ENCODE data around the gene INSIG1. TPM values are rescaled to one million over a fixed set of nuclear protein-coding genes. Genes with fewer than 3 reads are reported as not detected.

The INSIG1 gene
- total RNA-seq: 80.9 and 81.5 TPM in 2 replicates
- long read RNA-seq, transcript INSIG1-201 (6 exons, 3,010 nt): major isoform, 19 of 58 reads
- long read RNA-seq, partial matches to known transcripts: 15 of 58 reads
- long read RNA-seq, other reads (novel, unspliced or antisense): 23 of 58 reads

- DNase-seq (ENCODE audit: low read depth, low spot score): peak; percentile 84
- H3K4me3 Mint-ChIP-seq: peak within 1 kb of the TSS; percentile 95
- peaks cover 19% of the 10 kb centered on the region for H3K36me3 Mint-ChIP-seq (ENCODE audit: low read depth)
- H3K27ac Mint-ChIP-seq (ENCODE audit: unreplicated experiment): peak within 1 kb of the TSS; percentile 96
- TF ChIP-seq CTCF (conservative IDR thresholded peaks at IDR 0.05): peak; percentile 3
- H3K4me1 Mint-ChIP-seq: peaks cover 36% of the 10 kb centered on the region
- H3K27me3 Mint-ChIP-seq (ENCODE audit: low read depth): no peaks in the 10 kb centered on the region
- peaks cover 9% of the 10 kb centered on the region for H3K9me3 Mint-ChIP-seq
Measured at GRCh38 chr7:155297517-155298287, at the start of gene INSIG1. Gene INSIG1, plus strand, starts transcription at chr7:155297878. Its CDS starts 408 bp downstream, at chr7:155298286.

- Mint-ChIP-seq H3K27me3 (ENCODE audit: low read depth) (no peaks in the 10 kb centered on the region), H3K36me3 (ENCODE audit: low read depth) (no peaks in the 10 kb centered on the region), H3K27ac (ENCODE audit: unreplicated experiment) (no peak overlapping the region), H3K4me3 (no peak overlapping the region), H3K9me3 (no peaks in the 10 kb centered on the region), H3K4me1 (no peaks in the 10 kb centered on the region)
- DNase-seq (ENCODE audit: low read depth, low spot score): no peak
- TF ChIP-seq CTCF (conservative IDR thresholded peaks at IDR 0.05): no peak
Measured at GRCh38 chr7:155248366-155248756, 49.3 kb upstream of the INSIG1 start.

GRCh38 chr7:155251831-155252230 lies 45.8 kb upstream of the INSIG1 start:
- no peak for DNase-seq (ENCODE audit: low read depth, low spot score)
- Mint-ChIP-seq H3K27me3 (ENCODE audit: low read depth) (no peaks in the 10 kb centered on the region), H3K4me3 (no peak overlapping the region), H3K27ac (ENCODE audit: unreplicated experiment) (no peak overlapping the region), H3K4me1 (peaks cover 3% of the 10 kb centered on the region), H3K36me3 (ENCODE audit: low read depth) (no peaks in the 10 kb centered on the region), H3K9me3 (peaks cover 3% of the 10 kb centered on the region)
- TF ChIP-seq CTCF (conservative IDR thresholded peaks at IDR 0.05): no peak

- DNase-seq (ENCODE audit: low read depth, low spot score): no peak
- no peak overlapping the region for H3K27ac Mint-ChIP-seq (ENCODE audit: unreplicated experiment)
- no peak for TF ChIP-seq CTCF (conservative IDR thresholded peaks at IDR 0.05)
- H3K4me1 Mint-ChIP-seq: peaks cover 3% of the 10 kb centered on the region
- peaks cover 3% of the 10 kb centered on the region for H3K9me3 Mint-ChIP-seq
- H3K27me3 Mint-ChIP-seq (ENCODE audit: low read depth): no peaks in the 10 kb centered on the region
- no peak overlapping the region for H3K4me3 Mint-ChIP-seq
- H3K36me3 Mint-ChIP-seq (ENCODE audit: low read depth): no peaks in the 10 kb centered on the region
Measured at GRCh38 chr7:155252444-155252887, 45.2 kb upstream of the INSIG1 start.

- Mint-ChIP-seq H3K9me3 (peaks cover 3% of the 10 kb centered on the region), H3K4me1 (peaks cover 3% of the 10 kb centered on the region), H3K4me3 (no peak overlapping the region), H3K27me3 (ENCODE audit: low read depth) (no peaks in the 10 kb centered on the region), H3K36me3 (ENCODE audit: low read depth) (no peaks in the 10 kb centered on the region), H3K27ac (ENCODE audit: unreplicated experiment) (no peak overlapping the region)
- DNase-seq (ENCODE audit: low read depth, low spot score): no peak
- TF ChIP-seq CTCF (conservative IDR thresholded peaks at IDR 0.05): no peak
Measured at GRCh38 chr7:155252892-155253501, 44.7 kb upstream of the INSIG1 start.

Measured in neural crest cell (in vitro differentiated cells).